Prostate gland (tissue), 2 donors: ENCODE data around the gene MEF2D. TPM values are rescaled to one million over a fixed set of nuclear protein-coding genes. Genes with fewer than 3 reads are reported as not detected.

ENCODE experiments used
- DNase-seq: peaks from one replicate; pipeline ENCODE4 v3.0.0-alpha.2; 2019; ENCODE audit warnings: low spot score
- H3K27ac ChIP-seq, 2 donors: fragments of 200-600 bp; sonication (generic); 2 replicates each; pipeline ENCODE4 v1.5.1; 2017 to 2019
- H3K27me3 ChIP-seq: fragments of 200-600 bp; sonication (generic); replicated peaks from 2 replicates; pipeline ENCODE4 v1.5.1; 2019; ENCODE audit not compliant: insufficient read depth
- H3K36me3 ChIP-seq, 2 donors: fragments of 200-600 bp; sonication (generic); 1 replicate in 1 of 2; 2 replicates in 1 of 2; pipeline versions ENCODE4 v1.5.1 to v1.8.1; 2017 to 2019
- H3K4me1 ChIP-seq: fragments of 200-600 bp; sonication (generic); replicated peaks from 2 replicates; pipeline ENCODE4 v1.5.1; 2019
- H3K4me3 ChIP-seq, 2 donors: fragments of 200-600 bp; sonication (generic); 2 replicates each; pipeline ENCODE4 v1.5.1; 2017 to 2019
- H3K9me3 ChIP-seq: fragments of 200-600 bp; sonication (generic); 2 replicates; pipeline ENCODE4 v1.5.1; 2017
- CTCF ChIP-seq, 4 experiments: fragments of 200-600 bp in 2 of 4; fragments of 450-650 bp in 2 of 4; sonication (generic) in 2 of 4; IDR thresholded peaks; 1 replicate in 3 of 4; 2 replicates in 1 of 4; pipeline ENCODE4 v1.5.1; 2016 to 2019; ENCODE audit warnings: antibody characterized with exemption in 4 of 4, mild to moderate bottlenecking in 2 of 4, moderate library complexity in 2 of 4
- POLR2A ChIP-seq: fragments of 450-650 bp; IDR thresholded peaks from one replicate; pipeline ENCODE4 v1.6.1; 2016; ENCODE audit warnings: antibody characterized with exemption, mild to moderate bottlenecking
- POLR2AphosphoS5 ChIP-seq: sonication (generic); formaldehyde crosslinking; IDR thresholded peaks from one replicate; pipeline ENCODE4 v1.6.1; 2017; ENCODE audit warnings: antibody characterized with exemption
- WGBS: methylation state at CpG from one replicate; pipeline ENCODE4 v1.1.5; 2018; 5-methylcytosine and 5-hydroxymethylcytosine counted together
- intact Hi-C: fragments of 100-400 bp; cut with DNase I; formaldehyde crosslinking; loops from one replicate; pipeline ENCODE4 v1.14.2; 2022
- total RNA-seq, 2 donors: library from RNA; depleted of rRNA; stranded (reverse); fragments of >200 nt; gene quantifications; one replicate each; pipeline ENCODE4 v1.1.0, GENCODE V29; 2016

Gene MEF2D
- total RNA-seq, 2 donors from 2014 or later, result 52.1 to 128 TPM

- Histone ChIP-seq H3K27ac (no peak overlapping the region), H3K9me3 (no peaks in the 10 kb centered on the region), H3K36me3 (no peaks in the 10 kb centered on the region), H3K27me3 (peaks cover 6% of the 10 kb centered on the region), H3K4me3 (no peak overlapping the region), H3K4me1 (no peaks in the 10 kb centered on the region)
- TF ChIP-seq POLR2A (no peak), CTCF (IDR thresholded peaks at IDR 0.05) (peak; percentile 68 to 91 (median 90)), POLR2AphosphoS5 (peak; percentile 41)
- peak; percentile 53 for DNase-seq
- WGBS, result 3% methylated on average over 11 of the region's 11 CpGs
- intact Hi-C loops, result loop anchor here (2.0 kb wide), 1 partner anchor 61 kb away; no protein-coding TSS in a partner anchor
Observed at GRCh38 chr1:156445789-156446263, 54.7 kb downstream of the MEF2D start.

GRCh38 chr1:156444407-156445001 is 56.1 kb downstream of the MEF2D start:
- 38% methylated on average over 1 of the region's 1 CpG for WGBS
- no peaks in the 10 kb centered on the region for H3K9me3 ChIP-seq
- TF ChIP-seq CTCF (IDR thresholded peaks at IDR 0.05) (no peak), POLR2A (no peak), POLR2AphosphoS5 (no peak)
- no peak overlapping the region for H3K4me3 ChIP-seq
- DNase-seq, result no peak
- H3K36me3 ChIP-seq, result no peaks in the 10 kb centered on the region
- peaks cover 6% of the 10 kb centered on the region for H3K27me3 ChIP-seq
- intact Hi-C loops, result no loop called here
- no peaks in the 10 kb centered on the region for H3K4me1 ChIP-seq
- H3K27ac ChIP-seq, result no peak overlapping the region

GRCh38 chr1:156443286-156443685 is 57.3 kb downstream of the MEF2D start:
- WGBS, result 59% methylated on average over 6 of the region's 6 CpGs
- intact Hi-C loops, result no loop called here
- Histone ChIP-seq H3K27ac (no peak overlapping the region), H3K9me3 (no peaks in the 10 kb centered on the region), H3K4me3 (no peak overlapping the region), H3K27me3 (peaks cover 13% of the 10 kb centered on the region), H3K4me1 (no peaks in the 10 kb centered on the region), H3K36me3 (no peaks in the 10 kb centered on the region)
- no peak for TF ChIP-seq CTCF (IDR thresholded peaks at IDR 0.05)
- TF ChIP-seq POLR2A, result no peak
- TF ChIP-seq POLR2AphosphoS5, result no peak
- DNase-seq, result no peak

- Histone ChIP-seq H3K9me3 (no peaks in the 10 kb centered on the region), H3K27me3 (peaks cover 32% of the 10 kb centered on the region), H3K36me3 (no peaks in the 10 kb centered on the region), H3K4me3 (no peak overlapping the region), H3K4me1 (peaks cover 7% of the 10 kb centered on the region), H3K27ac (no peak overlapping the region)
- TF ChIP-seq CTCF (IDR thresholded peaks at IDR 0.05) (no peak), POLR2A (no peak), POLR2AphosphoS5 (no peak)
- DNase-seq, result no peak
- intact Hi-C loops, result no loop called here
- WGBS, result 24% methylated on average over 9 of the region's 9 CpGs
Observed at GRCh38 chr1:156440654-156441437, 59.7 kb downstream of the MEF2D start.

- intact Hi-C loops, result no loop called here
- WGBS, result 12% methylated on average over 14 of the region's 14 CpGs
- H3K4me3 ChIP-seq, result no peak overlapping the region
Observed at GRCh38 chr1:156439777-156440183, 60.8 kb downstream of the MEF2D start.

More at GRCh38 chr1:156439777-156440183, 60.8 kb downstream of the MEF2D start:
- Histone ChIP-seq H3K27me3 (peaks cover 32% of the 10 kb centered on the region), H3K27ac (no peak overlapping the region), H3K36me3 (no peaks in the 10 kb centered on the region), H3K9me3 (no peaks in the 10 kb centered on the region), H3K4me1 (peaks cover 7% of the 10 kb centered on the region)
- DNase-seq, result no peak
- TF ChIP-seq CTCF (IDR thresholded peaks at IDR 0.05) (no peak), POLR2AphosphoS5 (no peak), POLR2A (no peak)
